Endometrial microvascular endothelial cells (primary cell): ENCODE results near the gene CNKSR3. TPM values are rescaled to one million over a fixed set of nuclear protein-coding genes. Genes with fewer than 3 reads are reported as not detected.

Experiments used
- in situ Hi-C: cut with HindIII; loops from 2 replicates; pipeline ENCODE4 v1.10.0; 2017; ENCODE audit warnings: low sequenced_read_pairs, low pct_unique_long_range_greater_than_20kb; ENCODE audit errors: inconsistent ontology term
- total RNA-seq: library from RNA; depleted of rRNA; stranded (reverse); fragments of >200 nt; gene quantifications from one replicate; pipeline ENCODE4 v1.2.3, GENCODE V29; 2015; ENCODE audit errors: inconsistent ontology term

CNKSR3 gene
- total RNA-seq, 1 donor from 2014 or later = 9.8 TPM

DNA sequence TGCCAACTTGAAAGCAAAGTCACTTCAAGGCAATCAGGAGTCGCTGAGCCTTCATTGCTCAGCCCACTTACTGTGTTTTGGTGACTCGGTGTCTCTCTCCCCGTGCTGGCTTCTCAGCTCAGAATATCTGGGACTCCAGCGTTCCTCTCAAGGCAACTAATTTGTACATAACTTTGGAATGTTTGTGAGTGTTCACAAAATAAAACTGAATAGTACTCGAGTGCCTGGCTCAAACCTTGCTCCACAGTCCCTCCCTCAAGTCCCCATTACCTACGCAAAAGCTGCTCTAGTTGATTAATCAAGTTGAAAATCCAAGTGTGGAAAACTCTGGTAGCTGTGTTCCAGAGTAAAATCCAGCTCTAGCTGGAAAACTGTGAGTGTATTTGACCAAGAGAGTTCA lies 162.5 kb downstream of the CNKSR3 start:
- in situ Hi-C loops = no loop called here

DNA sequence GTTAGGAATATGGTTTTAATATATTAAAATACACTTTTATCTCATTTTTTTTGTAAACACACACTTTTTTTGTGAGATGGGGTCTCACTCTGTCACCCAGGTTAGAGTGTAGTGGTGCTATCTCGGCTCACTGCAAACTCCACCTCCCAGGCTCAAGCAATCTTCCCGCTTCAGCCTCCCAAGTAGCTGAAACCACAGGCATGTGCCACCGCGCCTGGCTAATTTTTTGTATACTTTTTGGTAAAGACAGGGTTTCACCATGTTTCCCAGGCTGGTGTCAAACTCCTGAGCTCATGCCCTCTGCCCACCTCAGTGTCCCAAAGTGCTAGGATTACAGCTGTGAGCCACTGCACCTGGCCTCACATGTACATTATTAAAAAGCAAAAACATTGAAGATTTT lies 164.7 kb downstream of the CNKSR3 start:
- in situ Hi-C loops = no loop called here

DNA sequence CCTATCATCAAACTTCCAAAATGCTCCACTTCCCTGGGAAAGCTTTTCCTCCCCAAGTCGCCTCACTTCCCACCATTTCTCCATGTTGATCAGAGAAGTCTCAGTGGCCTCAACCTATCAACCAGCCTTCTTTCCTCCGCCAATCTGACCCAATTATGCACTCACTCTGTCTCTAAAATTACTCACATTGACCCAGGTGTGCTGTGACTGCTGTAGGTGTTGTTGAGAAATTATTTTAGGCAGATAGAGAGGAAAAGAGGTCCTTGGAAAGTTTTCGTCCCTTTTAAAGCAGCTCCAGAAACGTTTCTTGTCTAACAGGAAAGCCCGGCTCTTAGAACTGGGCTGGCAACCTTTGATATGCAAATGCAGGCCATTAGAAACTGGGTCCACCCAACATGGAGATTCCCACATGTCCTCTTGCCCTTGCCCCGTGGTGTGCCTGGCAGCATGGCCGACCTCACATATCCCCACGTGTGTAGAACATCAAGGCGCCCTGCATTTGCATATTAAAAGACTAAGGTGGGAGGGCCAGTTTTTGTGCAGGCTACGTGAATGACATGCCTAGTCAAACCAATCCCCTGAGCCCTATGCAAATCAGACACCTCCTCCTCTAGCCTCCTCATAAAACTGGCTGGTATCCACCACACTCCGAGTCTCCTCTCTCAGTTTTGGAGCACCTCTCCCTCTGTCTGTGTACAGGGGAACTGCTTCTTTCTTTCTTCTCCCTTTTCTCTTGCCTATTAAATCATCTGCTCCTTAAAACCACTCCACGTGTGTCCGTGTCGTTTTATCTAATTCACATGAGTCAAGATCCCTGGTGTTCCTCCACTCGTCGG lies 166.8 kb downstream of the CNKSR3 start:
- in situ Hi-C loops = no loop called here

DNA sequence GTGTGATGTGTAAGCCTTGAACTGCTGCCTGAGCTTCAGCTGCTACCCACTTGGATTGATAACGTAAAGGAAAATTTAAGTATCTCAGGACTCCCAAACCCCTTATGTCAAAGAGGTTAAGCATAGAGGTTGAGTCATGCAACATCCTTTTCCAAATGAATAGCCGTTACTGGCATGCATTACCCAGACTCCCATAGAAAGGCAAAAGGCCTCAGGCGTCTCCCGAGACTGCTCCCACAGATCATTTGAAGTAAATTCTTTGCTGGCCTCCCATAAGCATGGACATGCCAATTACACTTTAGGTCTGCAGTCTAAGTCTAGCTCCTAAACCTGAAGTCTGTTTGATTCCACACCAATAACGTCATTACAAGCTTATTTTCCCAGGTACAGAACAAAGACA lies 168.6 kb downstream of the CNKSR3 start:
- in situ Hi-C loops = no loop called here

DNA sequence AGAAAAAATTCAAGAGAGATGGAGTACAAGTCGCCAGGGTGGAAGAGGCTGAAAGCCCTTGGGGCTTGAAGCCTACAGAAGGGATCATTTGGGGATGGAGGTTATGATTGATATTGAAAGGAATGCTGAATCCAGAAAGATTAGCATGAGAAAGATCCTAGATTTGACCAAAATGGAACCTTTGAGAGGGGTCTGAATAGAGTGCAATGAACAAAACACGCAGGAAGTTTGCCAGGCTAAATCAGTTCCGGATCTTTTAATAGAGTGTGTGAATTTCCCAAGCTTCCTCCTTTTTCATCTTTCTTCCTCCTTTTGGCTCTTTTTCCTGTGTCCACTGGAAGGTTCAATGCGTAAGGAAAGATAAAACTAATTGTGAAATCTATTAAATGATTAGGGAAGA lies 169.1 kb downstream of the CNKSR3 start:
- in situ Hi-C loops = no loop called here

Other genes with a start within 250 kb of the CNKSR3 start
- gene IPCEF1, start 153.9 kb downstream of the CNKSR3 start, total RNA-seq = not detected
- gene SCAF8, start 222.7 kb upstream of the CNKSR3 start, total RNA-seq = 24.3 TPM